Adipocyte (in vitro differentiated cells): ENCODE results near the gene CERK.

Experiments
- DNase-seq: peaks from one replicate; pipeline ENCODE4 v3.0.0-alpha.2; 2015; ENCODE audit warnings: low read depth
- H3K27me3 ChIP-seq: replicated peaks from 2 replicates; pipeline ENCODE4 v1.7.0; 2013; ENCODE audit warnings: mild to moderate bottlenecking, low read length, moderate library complexity; ENCODE audit not compliant: control insufficient read depth, insufficient read depth
- H3K36me3 ChIP-seq: 2 replicates; pipeline ENCODE4 v1.7.0; 2013; ENCODE audit warnings: low read length, mild to moderate bottlenecking, moderate library complexity; ENCODE audit not compliant: control insufficient read depth, insufficient read depth, severe bottlenecking
- H3K4me1 ChIP-seq: 2 replicates; pipeline ENCODE4 v1.7.0; 2013; ENCODE audit warnings: mild to moderate bottlenecking, low read length, moderate library complexity; ENCODE audit not compliant: control insufficient read depth, insufficient read depth
- H3K4me3 ChIP-seq: 2 replicates; pipeline ENCODE4 v1.7.0; 2013; ENCODE audit warnings: mild to moderate bottlenecking, low read length, moderate library complexity
- H3K9ac ChIP-seq: 2 replicates; pipeline ENCODE4 v1.7.0; 2013; ENCODE audit warnings: mild to moderate bottlenecking, low read length, moderate library complexity
- H3K9me3 ChIP-seq: 2 replicates; pipeline ENCODE4 v1.7.0; 2013; ENCODE audit warnings: mild to moderate bottlenecking, low read length, moderate library complexity; ENCODE audit not compliant: control insufficient read depth

The CERK gene

GRCh38 chr22:46663436-46664100, 74.5 kb downstream of the CERK start:
- peaks cover 24% of the 10 kb centered on the region for H3K36me3 ChIP-seq
- H3K27me3 ChIP-seq = no peaks in the 10 kb centered on the region
- H3K9me3 ChIP-seq = no peaks in the 10 kb centered on the region
- no peaks in the 10 kb centered on the region for H3K4me1 ChIP-seq
- no peak overlapping the region for H3K4me3 ChIP-seq
- H3K9ac ChIP-seq = no peak overlapping the region
- DNase-seq = no peak

DNA sequence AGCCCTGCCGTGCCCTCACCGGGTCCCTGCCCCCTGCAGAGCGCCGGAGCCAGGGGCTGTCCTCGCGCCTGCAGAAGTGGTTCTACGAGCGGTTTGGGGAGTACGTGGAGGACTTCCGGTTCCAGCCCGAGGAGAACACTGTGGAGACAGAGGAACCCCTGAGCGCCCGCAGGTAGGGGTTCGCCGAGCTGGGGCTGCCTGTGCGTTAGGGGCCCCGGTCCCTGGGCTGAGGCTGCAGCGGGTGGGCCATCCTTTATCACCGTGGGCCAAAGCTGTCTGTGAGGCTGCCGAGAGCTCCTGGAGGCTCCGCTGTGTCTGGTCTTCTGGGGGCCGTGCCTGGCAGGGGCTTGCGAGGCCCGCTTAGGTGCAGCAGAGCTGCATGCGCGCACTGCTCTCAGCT, 75.1 kb downstream of the CERK start:
- DNase-seq = no peak
- no peaks in the 10 kb centered on the region for H3K4me1 ChIP-seq
- H3K4me3 ChIP-seq = no peak overlapping the region
- peaks cover 21% of the 10 kb centered on the region for H3K36me3 ChIP-seq
- no peak overlapping the region for H3K9ac ChIP-seq
- no peaks in the 10 kb centered on the region for H3K27me3 ChIP-seq
- no peaks in the 10 kb centered on the region for H3K9me3 ChIP-seq

- Histone ChIP-seq H3K4me3 (no peak overlapping the region), H3K9ac (no peak overlapping the region), H3K36me3 (peaks cover 14% of the 10 kb centered on the region), H3K27me3 (no peaks in the 10 kb centered on the region), H3K9me3 (no peaks in the 10 kb centered on the region), H3K4me1 (no peaks in the 10 kb centered on the region)
- DNase-seq = no peak
Measured at GRCh38 chr22:46662226-46662625, 75.8 kb downstream of the CERK start.

GRCh38 chr22:46661221-46661851, 76.7 kb downstream of the CERK start:
- H3K4me1 ChIP-seq = no peaks in the 10 kb centered on the region
- no peak overlapping the region for H3K4me3 ChIP-seq
- no peak for DNase-seq
- H3K27me3 ChIP-seq = no peaks in the 10 kb centered on the region
- no peaks in the 10 kb centered on the region for H3K9me3 ChIP-seq
- H3K36me3 ChIP-seq = peaks cover 7% of the 10 kb centered on the region
- no peak overlapping the region for H3K9ac ChIP-seq

DNA sequence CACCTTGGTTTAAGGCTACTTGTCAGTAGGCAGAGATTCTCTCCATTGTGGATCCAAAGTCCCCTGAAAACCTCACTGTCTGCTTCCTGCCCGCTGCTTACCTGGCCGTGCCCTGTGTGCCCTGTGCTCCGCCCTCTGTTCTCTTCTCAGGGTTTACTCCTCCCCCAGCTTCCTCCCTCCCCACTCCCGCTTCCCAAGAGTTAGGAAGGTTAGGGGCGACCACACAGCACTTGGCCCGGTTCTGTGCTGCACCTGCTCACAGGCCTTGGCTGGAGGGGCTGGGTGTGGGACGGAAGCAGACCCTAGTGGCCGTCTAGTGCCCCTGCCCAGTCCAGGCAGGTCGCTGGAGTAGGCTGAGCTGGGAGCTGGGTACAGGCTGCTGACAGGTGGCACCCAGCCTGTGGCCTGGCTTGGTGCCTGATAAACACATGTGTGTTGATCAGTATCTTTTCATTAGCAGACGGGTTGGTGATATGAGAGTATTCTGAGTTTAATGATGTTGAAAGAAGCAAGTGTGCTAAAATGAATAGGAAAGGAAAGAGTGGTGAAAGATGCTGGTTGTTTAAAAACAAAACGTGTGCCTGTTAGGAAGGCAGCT, 77.3 kb downstream of the CERK start:
- DNase-seq = no peak

GRCh38 chr22:46659791-46660186, 78.3 kb downstream of the CERK start:
- Histone ChIP-seq H3K9me3 (no peaks in the 10 kb centered on the region), H3K27me3 (no peaks in the 10 kb centered on the region), H3K9ac (no peak overlapping the region), H3K36me3 (peaks cover 4% of the 10 kb centered on the region), H3K4me1 (no peaks in the 10 kb centered on the region), H3K4me3 (no peak overlapping the region)
- DNase-seq = no peak

More for the DNA sequence above, 77.3 kb downstream of the CERK start:
- H3K9me3 ChIP-seq = no peaks in the 10 kb centered on the region
- H3K4me1 ChIP-seq = no peaks in the 10 kb centered on the region
- no peaks in the 10 kb centered on the region for H3K27me3 ChIP-seq
- H3K36me3 ChIP-seq = peaks cover 7% of the 10 kb centered on the region
- no peak overlapping the region for H3K9ac ChIP-seq
- no peak overlapping the region for H3K4me3 ChIP-seq

GRCh38 chr22:46659059-46659790, 78.8 kb downstream of the CERK start:
- no peak overlapping the region for H3K9ac ChIP-seq
- DNase-seq = no peak
- no peaks in the 10 kb centered on the region for H3K4me1 ChIP-seq
- no peaks in the 10 kb centered on the region for H3K27me3 ChIP-seq
- no peaks in the 10 kb centered on the region for H3K36me3 ChIP-seq
- no peaks in the 10 kb centered on the region for H3K9me3 ChIP-seq
- H3K4me3 ChIP-seq = no peak overlapping the region

DNA sequence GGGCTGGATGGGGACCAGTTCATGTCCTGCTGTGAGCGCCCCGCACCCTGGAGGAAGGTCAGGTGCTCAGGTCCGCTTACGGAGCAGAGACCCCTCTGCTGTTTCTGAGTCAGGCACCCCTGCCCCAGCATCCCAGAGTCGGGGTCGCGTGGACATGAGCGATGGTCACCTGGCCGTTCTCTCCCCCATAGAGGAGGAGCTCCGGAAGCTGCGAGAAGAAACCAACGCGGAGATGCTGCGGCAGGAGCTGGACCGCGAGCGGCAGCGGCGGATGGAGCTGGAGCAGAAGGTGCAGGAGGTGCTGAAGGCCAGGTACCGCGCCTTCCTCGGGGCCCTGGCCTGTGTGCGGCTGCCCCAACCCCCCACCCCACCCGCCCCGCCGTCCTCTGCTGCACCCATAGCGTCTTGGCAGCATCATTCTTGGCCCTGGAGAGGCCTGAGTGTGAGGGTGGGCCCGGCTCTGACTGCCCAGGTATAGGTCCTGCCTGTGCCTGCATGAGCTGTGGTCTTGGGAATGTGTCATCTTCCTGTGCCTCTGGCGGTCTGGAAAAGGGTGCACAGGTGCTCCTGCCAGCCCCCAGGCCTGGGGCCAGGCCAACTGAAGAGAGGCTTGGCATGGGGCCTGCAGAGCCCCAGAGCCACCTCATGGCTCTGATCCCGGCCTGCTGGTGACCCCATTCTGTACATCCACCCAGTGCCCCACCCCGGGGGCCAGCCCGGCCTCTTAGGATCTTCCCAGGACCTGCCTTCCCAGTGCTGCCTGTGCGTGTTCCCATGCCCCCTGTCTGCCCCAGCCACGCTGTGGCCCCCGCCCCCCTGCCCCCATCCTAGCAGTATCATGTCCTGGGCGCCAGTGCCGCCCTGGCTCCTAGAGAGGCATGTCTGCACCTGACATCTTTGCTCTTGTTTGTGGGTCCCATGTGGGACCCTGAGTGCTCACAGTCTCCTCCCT, 79.8 kb downstream of the CERK start:
- Histone ChIP-seq H3K27me3 (no peaks in the 10 kb centered on the region), H3K9me3 (no peaks in the 10 kb centered on the region), H3K36me3 (no peaks in the 10 kb centered on the region), H3K4me3 (no peak overlapping the region), H3K9ac (no peak overlapping the region), H3K4me1 (peaks cover 2% of the 10 kb centered on the region)
- DNase-seq = no peak

DNA sequence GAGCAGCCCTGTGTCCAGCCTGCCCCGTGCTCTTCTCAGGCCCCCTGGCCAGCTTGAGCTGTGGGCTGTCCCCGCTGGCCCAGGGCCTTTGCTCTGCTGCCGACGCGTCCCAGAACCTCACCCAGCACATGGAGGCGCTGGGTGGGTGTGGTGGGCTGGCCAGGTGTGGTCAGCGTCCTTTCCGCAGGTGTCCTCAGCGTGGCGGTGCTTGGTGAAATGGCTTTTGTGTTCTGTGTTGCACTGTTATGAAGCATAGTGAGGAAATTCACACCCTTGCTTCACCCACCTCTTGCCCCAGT, 80.4 kb downstream of the CERK start:
- Histone ChIP-seq H3K4me1 (peaks cover 9% of the 10 kb centered on the region), H3K9me3 (no peaks in the 10 kb centered on the region), H3K4me3 (no peak overlapping the region), H3K36me3 (no peaks in the 10 kb centered on the region), H3K27me3 (no peaks in the 10 kb centered on the region), H3K9ac (no peak overlapping the region)
- DNase-seq = no peak

GRCh38 chr22:46656856-46657654, 81.0 kb downstream of the CERK start:
- Histone ChIP-seq H3K4me3 (no peak overlapping the region), H3K9me3 (no peaks in the 10 kb centered on the region), H3K27me3 (no peaks in the 10 kb centered on the region), H3K9ac (no peak overlapping the region), H3K4me1 (peaks cover 14% of the 10 kb centered on the region), H3K36me3 (no peaks in the 10 kb centered on the region)
- DNase-seq = no peak
